GM18508 (cell line): ENCODE measurements around the gene RHOBTB1.

Experiments
- ATAC-seq: cut with Tn5 transposase; IDR thresholded peaks from one replicate; pipeline ENCODE4 v1.9.1; 2021; ENCODE audit warnings: moderate number of reproducible peaks; ENCODE audit not compliant: insufficient read depth, unreplicated experiment

Gene RHOBTB1

DNA sequence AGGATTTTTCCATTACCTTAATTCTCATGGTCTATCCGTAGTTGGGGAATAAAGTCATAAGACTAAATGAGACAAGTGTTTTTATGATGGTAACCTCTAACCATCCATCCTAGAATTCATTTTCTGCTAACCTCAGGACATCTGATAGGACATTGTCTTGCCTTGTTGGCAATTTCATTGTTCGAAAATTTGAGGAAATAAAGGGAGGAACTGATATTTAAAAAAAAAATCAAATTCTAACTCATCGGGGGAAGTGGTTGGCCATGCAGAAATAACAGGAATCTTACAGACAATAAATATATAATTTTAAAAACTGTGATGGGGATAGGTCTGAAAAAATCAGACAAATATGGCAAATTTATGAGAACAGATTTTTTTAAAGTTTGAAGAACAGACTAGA is 21.7 kb upstream of the RHOBTB1 start:
- ATAC-seq: no peak

DNA sequence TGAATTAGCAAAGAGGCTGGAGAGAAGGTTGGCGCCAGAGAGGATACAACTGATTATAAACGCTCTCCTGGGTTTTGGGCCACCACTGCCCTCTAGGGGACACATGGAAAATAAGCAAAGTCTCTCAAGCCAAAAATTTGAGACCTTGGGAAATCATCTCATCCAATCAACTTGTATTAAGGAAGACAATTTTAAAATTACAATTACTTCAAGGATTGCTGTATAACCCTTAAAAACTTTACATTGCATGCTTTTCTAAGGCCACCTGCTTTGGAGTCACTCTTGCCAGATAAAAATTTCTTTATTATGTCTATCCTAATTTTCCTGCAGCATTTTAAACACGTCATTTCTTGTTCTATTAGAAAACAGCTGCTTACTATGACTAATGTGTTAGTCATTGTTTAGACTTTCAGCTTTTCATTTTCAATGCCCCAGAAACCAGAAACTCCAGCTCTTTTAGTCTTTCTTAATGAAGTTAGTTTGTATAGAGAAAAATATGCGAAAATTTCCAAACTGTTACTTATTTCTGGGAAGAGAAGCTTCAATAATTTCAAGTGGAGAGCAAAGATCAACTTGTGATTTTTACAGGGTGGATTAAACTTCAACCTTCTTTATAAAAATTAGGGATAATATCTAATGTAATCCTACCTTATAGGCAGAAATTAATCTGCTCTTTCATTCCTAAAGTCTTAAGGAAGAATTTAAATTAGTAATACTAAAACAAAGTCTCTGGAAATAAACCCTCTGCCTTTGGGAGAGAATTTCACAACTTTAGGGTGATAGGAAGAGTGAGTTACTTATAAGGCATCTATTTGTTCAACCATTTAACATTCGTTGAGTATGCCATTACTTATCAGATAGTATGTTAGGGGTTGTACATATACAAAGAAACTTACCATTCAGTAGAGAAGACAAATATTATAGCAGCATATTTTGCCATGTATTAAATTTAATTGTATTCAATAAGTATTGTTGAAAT is 20.6 kb upstream of the RHOBTB1 start:
- no peak for ATAC-seq

DNA sequence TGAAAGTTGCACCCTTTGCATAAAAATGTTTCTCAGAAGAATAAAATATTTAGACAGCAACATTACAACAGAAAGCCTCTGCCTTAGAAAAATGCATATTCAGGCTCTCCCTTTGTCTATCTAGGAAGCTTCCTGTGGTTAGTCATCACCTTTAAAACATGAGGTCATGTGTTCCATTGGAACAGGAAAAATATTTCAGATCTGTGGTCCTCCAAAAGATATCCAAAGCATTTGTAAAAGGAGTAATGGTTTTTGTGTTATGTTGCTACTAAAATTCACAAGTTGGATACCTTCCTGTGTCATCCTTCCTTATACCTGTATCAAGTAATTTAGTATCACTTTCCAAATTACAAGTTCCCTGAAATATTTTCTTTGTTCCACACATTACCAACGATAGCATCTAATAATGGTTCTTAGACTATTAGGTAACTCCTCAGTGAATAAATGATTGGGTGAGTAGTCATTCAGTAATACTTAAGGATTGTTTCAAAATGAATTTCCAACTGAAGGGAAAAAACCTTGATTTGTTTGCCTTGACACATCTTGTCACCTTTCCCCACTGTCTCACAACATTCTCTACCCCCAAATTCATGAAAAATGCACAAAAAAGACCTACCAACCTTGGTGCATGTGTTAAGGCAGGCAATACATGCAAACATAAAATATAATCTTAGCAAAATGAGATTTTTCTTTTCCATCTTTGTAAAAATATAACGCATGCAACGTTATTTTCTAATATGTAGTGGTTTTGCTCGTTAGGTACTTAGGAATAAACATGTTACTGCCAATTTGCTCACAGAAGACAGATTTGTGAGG is 19.7 kb upstream of the RHOBTB1 start:
- ATAC-seq: no peak

DNA sequence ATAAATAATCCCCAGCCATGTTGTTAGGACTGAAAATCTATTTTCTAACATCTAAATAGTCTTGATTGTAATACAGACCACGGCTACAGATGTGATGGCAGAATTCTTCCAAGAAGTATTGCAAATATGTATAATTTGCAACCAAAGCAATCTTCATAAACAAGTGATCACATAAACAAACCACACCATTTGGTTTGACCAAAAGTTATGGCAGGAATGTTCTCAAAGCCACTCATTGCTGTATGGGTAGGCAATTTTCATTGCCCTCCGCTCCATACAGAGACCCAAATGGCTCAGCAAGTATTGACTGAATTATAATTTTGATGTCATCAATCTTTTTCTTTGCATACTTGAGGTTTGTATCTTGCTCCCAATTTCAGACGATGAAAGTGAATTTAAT is 19.0 kb upstream of the RHOBTB1 start:
- ATAC-seq: no peak

DNA sequence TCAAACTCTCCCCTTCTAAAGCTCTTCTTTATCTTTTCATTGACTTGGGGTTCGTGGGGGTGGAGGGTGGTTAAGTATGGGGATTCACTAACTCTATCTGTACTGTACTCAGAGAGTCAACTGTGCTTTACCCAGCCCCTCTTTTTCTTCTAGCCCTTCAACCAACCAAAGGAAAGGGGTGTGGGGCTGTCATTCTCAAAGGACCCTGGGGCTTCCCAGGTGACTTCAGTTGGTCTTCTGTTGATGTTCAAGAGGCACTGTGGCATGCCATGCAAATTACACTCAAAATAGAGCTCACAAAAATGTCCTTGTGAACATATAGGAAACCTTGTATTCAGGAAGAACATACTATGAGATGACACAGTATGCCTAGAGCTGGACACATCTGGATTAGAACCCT is 16.9 kb upstream of the RHOBTB1 start:
- ATAC-seq: no peak

DNA sequence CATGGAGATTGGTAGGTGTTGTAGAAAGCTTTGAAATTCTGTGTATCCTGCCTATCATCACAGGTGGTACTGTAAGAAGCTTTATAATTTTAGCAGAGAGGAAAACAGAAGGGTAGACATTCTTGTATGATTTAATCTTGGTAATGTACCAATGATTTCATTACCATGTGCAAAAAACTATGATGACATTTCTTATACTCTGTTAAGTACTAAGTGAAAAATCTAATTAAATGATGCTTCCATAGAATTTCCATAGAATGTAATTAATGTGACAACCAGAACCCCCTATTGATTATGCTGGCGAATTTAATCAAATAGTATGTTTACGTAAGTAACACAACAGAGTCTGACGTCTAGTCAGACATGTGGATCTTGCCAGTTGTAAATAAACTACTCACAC is 16.0 kb upstream of the RHOBTB1 start:
- no peak for ATAC-seq

DNA sequence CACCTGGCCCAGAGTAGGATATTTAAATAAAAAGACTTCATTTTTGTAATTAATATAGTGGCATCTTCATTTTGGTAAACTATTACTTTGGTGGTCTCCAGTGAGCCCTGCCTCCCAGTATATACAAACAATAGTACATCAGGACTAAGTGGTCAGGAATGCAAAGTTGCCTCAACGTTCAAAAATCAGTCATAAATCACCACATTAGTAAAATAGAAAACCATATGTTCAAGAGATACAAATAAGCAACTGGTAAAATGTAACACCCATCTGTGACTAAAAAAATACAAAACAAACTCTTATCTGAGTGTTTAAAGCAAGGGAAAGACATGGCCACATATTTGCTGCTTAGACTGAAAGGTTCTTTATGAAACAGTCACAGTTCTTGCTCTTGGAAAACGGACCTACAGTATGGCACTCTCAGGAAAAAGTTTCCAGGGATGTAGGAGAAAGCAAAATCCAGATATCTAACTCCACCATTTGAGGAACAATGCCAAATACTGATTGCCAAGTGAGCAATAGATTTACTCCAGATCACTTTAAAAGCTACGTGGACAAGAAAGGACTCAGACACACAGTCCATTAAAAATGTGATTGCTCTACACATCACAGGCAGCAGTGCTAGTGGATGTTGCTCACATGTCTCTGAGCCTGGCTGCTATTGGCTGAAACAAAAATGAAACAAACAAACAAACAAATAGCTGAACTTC is 15.1 kb upstream of the RHOBTB1 start:
- no peak for ATAC-seq

DNA sequence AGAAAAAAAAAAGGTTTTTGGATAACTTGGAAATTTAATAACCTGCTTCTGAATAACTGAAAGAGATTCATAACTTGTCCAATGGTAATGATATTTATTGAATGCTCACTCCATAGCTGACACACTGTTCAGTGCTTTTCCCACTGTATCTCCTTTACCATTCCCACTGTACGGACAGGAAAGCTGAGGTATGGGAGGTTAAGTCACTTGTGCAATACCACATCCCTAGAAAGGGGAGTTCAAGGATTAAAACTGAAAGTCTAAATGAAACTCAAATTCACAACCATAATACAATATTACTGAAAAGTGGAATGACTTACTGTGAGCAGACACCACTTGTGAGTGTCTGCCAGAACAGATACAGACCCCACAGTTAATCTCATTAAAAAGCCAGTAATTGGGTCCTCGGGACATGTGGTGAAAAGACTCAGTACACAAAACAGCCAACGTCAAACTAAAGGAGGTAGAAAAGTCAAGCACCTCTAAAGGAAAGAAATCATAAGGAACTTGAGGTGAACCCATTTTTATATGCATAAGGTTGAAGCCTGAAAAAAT is 13.8 kb upstream of the RHOBTB1 start:
- no peak for ATAC-seq

DNA sequence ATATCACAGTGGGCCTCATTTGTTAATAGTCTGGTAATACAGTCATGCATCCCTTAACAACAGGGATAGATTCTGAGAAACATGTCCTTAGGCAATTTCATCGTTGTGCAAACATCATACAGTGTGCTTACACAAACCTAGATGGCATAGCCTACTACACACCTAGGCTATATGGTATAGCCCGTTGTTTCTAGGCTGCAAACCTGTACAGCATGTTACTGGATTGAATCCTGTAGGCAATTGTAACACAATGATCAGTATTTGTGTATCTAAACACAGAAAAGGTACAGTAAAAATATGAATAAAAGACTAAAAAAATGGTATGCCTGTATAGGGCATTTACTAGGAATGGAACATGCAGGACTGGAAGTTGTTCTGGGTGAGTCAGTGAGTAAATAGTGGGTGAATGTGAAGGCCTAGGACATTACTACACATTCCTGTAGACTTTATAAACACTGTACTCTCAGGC is 12.0 kb upstream of the RHOBTB1 start:
- ATAC-seq: no peak

DNA sequence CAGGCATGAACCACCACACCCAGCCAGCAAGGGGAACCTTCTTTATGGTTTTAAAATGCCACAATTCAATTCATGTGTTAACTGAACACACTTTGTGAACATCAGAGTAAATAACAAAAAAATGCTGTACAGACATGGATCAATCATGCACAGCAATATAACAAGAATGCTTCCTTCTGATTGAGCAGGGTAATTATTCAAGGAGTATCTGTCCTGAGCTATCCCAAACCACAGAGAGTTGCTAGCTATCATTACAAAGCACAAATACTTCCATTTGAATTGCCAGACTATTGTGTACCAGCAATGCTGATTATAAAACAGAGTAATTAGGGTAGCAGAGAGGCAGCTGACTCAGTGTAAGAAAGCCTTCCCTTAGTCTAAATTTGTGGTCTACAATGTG is 11.3 kb upstream of the RHOBTB1 start:
- no peak for ATAC-seq

DNA sequence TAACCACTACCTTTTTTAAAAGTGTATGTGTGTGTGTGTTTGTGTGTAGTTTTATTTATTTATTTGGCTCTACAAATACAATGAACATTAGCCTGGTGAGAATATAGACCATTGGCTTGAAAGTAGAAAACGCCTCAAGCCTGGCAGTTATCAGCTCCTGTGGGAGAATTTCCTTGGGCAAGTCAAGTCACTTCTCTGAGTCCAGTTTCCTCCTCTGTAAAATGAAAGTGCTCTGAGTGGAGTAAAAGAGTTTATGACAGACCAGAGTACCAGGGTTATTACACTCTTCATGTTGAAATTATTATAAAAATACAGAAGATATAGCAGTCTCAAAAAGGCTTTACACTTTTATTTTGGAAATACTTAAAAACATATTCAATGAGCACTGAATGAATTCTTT is 10.1 kb upstream of the RHOBTB1 start:
- ATAC-seq: no peak

DNA sequence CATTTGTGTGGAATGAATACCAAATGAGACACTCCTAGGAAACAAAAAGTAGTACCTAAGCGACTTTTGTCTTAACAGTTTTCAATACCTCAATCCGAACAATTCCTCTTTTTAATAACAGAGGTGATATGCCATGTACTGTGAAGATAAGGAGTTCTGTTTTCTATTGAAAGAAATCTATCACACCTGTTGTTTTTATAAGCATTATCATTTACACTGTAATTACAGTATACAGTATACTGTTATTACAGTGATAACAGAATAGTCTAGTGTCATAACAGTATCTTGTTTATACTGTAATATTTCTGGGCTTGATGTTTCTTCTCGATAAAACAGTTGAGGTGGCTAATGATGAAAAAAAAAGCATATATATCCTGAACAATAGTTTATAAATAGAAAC is 9.4 kb upstream of the RHOBTB1 start:
- ATAC-seq: no peak

DNA sequence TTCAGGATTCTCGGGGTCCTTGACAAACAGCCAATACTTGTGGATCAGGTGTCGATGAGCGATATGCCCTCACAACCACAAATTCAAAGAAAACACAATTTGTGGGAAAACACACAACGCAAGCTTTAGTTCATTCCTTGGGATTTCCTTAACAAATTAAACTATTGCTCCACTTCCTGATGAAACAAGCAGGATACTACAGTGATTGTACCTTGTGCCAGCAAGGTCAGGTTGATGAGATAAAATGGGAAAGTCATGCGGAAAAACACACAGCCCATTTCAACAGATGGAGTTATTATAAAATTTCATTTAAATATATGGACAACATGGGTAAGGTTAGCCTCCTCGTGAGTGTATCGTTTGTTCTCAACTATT is 8.8 kb upstream of the RHOBTB1 start:
- no peak for ATAC-seq

DNA sequence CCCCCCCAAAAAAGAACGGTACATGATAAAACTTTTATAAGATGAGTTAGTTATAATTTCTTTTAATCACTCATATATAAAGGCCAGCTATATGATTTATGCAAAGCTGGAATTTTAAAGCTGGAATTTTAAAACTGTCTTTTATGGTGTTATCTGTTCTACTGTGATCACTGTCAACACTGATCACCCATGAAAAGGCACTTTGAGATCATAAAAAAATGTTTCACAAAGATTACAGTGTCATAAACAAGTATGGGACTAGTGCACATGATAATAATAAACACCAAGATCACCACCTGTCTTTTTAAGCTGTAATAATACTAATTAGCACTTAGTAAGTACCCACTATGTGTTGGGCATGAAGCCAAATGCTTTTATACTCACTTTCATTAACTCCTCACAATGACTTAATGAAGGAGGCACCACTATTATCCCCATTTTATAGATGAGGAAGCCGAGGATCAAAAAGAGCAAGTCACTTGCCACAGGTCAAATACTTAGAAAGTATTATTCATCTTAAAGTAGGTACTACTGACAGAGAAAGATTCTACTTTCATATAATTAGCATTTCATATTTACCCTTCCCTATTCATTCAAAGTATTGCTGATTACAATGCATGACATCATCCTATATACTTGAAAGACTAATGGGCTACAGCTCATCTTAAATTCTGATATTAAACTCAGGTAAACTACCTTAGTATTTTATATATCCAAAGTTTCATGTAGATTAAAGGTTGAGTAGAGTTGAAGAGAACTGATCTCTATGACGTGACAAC is 8.3 kb upstream of the RHOBTB1 start:
- ATAC-seq: no peak

DNA sequence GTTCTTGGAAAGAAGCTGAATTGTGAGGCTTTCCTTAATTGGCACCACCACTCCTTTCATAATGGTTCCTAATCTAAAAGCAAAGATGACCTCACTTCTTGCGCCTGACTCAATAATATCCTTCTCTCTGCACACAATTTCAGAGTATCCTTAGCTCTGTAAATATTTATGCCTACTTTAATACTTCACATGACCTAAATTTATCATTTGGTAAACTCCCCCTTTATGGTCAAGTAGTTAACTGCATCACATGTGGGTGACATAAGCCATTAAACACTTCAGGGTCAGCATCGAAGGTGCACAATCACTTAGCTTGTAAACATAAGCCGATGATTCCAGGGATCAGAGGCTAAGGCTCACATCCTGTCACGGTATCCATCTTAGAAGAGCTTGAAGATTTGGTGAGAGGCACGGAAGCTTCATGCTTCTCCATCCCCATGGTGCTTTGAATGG is 7.3 kb upstream of the RHOBTB1 start:
- no peak for ATAC-seq

DNA sequence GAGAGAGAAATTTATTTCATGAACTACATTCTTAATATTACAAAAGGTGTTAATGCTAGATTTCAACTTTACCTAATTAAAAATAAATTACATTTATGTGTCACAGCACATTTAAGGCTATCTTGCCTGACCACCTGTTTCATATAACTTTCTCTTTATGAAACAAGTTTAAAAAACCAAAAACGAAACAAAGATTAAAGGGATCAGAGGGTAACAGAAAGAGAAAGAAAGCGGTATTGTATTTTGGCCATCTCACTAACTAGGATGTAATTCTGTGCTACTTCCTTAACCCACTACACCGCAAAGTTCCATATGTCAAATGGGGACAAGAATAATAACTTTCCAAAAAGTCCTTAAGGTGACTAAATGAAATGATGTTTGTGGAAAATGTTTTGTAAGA is 6.3 kb upstream of the RHOBTB1 start:
- ATAC-seq: peak; percentile 62

DNA sequence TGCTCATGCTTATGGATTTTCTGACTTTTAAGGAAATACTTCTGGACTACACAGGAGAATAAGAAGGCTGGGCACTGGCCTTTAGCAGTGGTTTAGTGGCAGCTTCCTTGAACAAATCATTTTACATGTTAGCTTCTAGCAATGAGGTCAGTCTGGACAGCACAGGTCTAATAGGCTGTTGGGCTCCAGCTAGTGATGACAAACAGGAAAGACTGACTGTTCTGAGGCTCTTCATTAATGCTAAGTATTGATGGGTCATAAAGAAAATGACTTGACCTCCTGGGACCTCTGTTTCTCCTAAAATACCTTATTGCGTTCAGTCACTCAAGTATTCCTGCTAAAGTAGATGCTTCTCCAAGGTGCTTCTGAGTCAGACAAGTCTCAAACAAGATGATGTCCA is 4.9 kb upstream of the RHOBTB1 start:
- ATAC-seq: no peak

DNA sequence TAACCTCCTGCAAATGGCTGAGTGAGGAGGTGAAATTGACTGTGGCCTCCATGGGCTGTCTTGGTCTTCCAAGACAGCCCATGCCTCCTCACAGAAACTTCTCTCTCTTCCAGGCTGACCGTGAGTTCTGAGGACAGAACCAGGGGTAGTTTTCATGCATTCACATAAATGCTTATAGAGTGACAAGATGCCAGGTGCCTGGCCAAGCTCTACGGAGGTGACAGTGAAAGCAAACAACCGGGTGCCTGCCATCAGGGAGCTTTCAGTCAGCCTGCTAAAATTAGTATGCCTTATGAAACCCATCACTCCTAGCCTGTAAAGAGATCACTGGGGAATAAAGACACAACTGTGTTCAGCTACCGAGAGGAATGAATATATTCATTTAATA is 919 bp upstream of the RHOBTB1 start:
- no peak for ATAC-seq

DNA sequence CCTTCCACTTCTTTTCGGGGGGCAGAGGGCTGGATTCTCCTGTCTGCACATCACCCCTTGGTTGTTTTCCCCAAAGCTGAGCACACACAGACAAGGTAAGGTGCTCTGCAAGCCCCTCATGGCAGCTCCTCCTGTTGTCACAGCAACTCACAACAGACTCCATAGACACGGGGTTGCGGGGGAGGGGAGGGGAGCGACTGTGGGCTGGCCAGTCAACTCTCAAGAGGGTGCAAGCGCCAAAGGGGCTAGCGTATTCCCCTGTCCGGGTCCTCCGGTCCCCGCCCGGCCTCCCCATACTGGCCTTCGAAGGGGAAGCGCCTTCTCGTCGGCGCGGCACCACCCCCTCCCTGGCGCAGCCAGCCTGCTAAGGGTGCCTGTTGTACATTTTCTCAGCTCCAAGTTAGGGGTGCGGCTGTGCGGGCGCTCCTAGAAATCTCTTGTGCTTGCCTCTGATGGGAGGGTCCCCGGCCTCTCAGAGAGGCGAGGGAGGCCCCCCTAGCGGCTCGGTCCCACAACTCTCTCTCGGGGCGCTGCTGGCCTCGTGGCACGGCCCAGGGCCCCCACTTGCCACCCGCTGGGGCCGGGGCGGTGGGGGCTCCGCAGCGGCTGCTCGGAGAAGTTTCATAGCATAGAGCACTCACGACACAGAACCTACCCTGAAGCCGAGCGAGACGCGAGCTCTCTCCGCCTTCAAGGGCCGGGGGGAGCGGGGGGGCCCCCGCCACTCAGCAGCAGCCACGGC is 498 bp downstream of the RHOBTB1 start:
- ATAC-seq: no peak
